HEK293 (cell line): ENCODE measurements around the gene RER1.

Experiments
- CTCF ChIA-PET: fragments of 350-600 bp; formaldehyde crosslinking; extraction: SDS; loops from one replicate; lab custom pipeline; 2021; ENCODE audit warnings: antibody characterized with exemption; lab: Yijun Ruan, JAX
- POLR2A ChIA-PET: fragments of 300-600 bp; formaldehyde crosslinking; extraction: SDS; loops from one replicate; lab custom pipeline; 2020; ENCODE audit warnings: antibody characterized with exemption, inconsistent platforms; lab: Yijun Ruan, JAX
- H3K27ac ChIP-seq: fragments of 200-500 bp; sonication (Bioruptor generic); 2 replicates; pipeline ENCODE4 v1.5.1; 2014; ENCODE audit warnings: low read depth, low read length, control low read depth, inconsistent platforms; ENCODE audit errors: extremely low read depth
- H3K36me3 ChIP-seq, 2 experiments: fragments of 200-500 bp in 1 of 2; sonication (Bioruptor generic) in 1 of 2; 1 replicate in 1 of 2; 2 replicates in 1 of 2; pipeline ENCODE4 v1.5.1; 2014 to 2017; ENCODE audit warnings: inconsistent platforms in 2 of 2, low read length in 2 of 2; ENCODE audit not compliant: control insufficient read depth in 2 of 2, insufficient read depth in 1 of 2
- H3K4me1 ChIP-seq: fragments of 200-500 bp; sonication (Bioruptor generic); 2 replicates; pipeline ENCODE4 v1.5.1; 2014; ENCODE audit warnings: mild to moderate bottlenecking, low read length, inconsistent platforms; ENCODE audit not compliant: control insufficient read depth, insufficient read depth
- H3K4me3 ChIP-seq: 2 replicates; pipeline ENCODE4 v1.5.1; 2011; ENCODE audit warnings: low read depth, mild to moderate bottlenecking, control low read depth, low read length, moderate library complexity
- H3K9me3 ChIP-seq: fragments of 200-500 bp; sonication (Bioruptor generic); 2 replicates; pipeline ENCODE4 v1.5.1; 2014; ENCODE audit warnings: low read depth, low read length, inconsistent platforms; ENCODE audit not compliant: control insufficient read depth, insufficient read depth
- CTCF ChIP-seq: fragments of 450-650 bp; formaldehyde crosslinking; IDR thresholded peaks from 2 replicates; pipeline ENCODE4 v1.5.1; 2016; ENCODE audit warnings: missing biosample characterization, missing genetic modification characterization
- GLIS2 ChIP-seq: fragments of 450-650 bp; formaldehyde crosslinking; IDR thresholded peaks from 2 replicates; pipeline ENCODE4 v1.5.1; 2016; ENCODE audit warnings: missing biosample characterization, missing genetic modification characterization
- HIC1 ChIP-seq: fragments of 450-650 bp; formaldehyde crosslinking; IDR thresholded peaks from 2 replicates; pipeline ENCODE4 v1.5.1; 2016; ENCODE audit warnings: missing biosample characterization, missing genetic modification characterization
- TSHZ1 ChIP-seq: fragments of 450-650 bp; formaldehyde crosslinking; IDR thresholded peaks from 2 replicates; pipeline ENCODE4 v1.5.1; 2016; ENCODE audit warnings: missing biosample characterization, missing genetic modification characterization, borderline replicate concordance
- YY1 ChIP-seq: fragments of 450-650 bp; formaldehyde crosslinking; IDR thresholded peaks from 2 replicates; pipeline ENCODE4 v1.5.1; 2018; ENCODE audit warnings: missing biosample characterization, missing genetic modification characterization
- ZIC2 ChIP-seq: fragments of 450-650 bp; formaldehyde crosslinking; IDR thresholded peaks from 2 replicates; pipeline ENCODE4 v1.5.1; 2016; ENCODE audit warnings: missing biosample characterization, missing genetic modification characterization
- ZNF140 ChIP-seq: fragments of 450-650 bp; formaldehyde crosslinking; IDR thresholded peaks from 2 replicates; pipeline ENCODE4 v1.5.1; 2016; ENCODE audit warnings: missing biosample characterization, missing genetic modification characterization
- ZNF19 ChIP-seq: fragments of 450-650 bp; formaldehyde crosslinking; IDR thresholded peaks from 2 replicates; pipeline ENCODE4; 2016; ENCODE audit warnings: missing biosample characterization, missing genetic modification characterization, low read depth
- ZNF274 ChIP-seq, 2 experiments: fragments of 200-500 bp in 1 of 2; fragments of 450-650 bp in 1 of 2; sonication (Bioruptor generic) in 1 of 2; formaldehyde crosslinking in 1 of 2; IDR thresholded peaks; 2 replicates each; pipeline versions ENCODE4 v1.5.1 to v1.6.1; 2014 to 2016; ENCODE audit warnings: borderline replicate concordance in 1 of 2, inconsistent platforms in 1 of 2, low read length in 1 of 2, missing biosample characterization in 1 of 2, missing genetic modification characterization in 1 of 2
- ZNF404 ChIP-seq: fragments of 450-650 bp; formaldehyde crosslinking; IDR thresholded peaks from 2 replicates; pipeline ENCODE4 v1.5.1; 2017; ENCODE audit warnings: missing biosample characterization, missing genetic modification characterization
- ZNF530 ChIP-seq: fragments of 450-650 bp; formaldehyde crosslinking; IDR thresholded peaks from 2 replicates; pipeline ENCODE4 v1.5.1; 2016; ENCODE audit warnings: low read depth, missing biosample characterization, missing genetic modification characterization
- ZNF585B ChIP-seq: fragments of 450-650 bp; formaldehyde crosslinking; IDR thresholded peaks from 2 replicates; pipeline ENCODE4 v1.5.1; 2016; ENCODE audit warnings: missing biosample characterization, missing genetic modification characterization
- ZNF600 ChIP-seq: fragments of 450-650 bp; formaldehyde crosslinking; IDR thresholded peaks from 2 replicates; pipeline ENCODE4 v1.5.1; 2016; ENCODE audit warnings: missing biosample characterization, missing genetic modification characterization
- ZNF76 ChIP-seq: fragments of 450-650 bp; formaldehyde crosslinking; IDR thresholded peaks from 2 replicates; pipeline ENCODE4; 2016; ENCODE audit warnings: low read depth, missing biosample characterization, missing genetic modification characterization, borderline replicate concordance
- ZNF768 ChIP-seq: fragments of 450-650 bp; formaldehyde crosslinking; IDR thresholded peaks from 2 replicates; pipeline ENCODE4 v1.5.1; 2018; ENCODE audit warnings: missing biosample characterization, mild to moderate bottlenecking, missing genetic modification characterization
- ZSCAN4 ChIP-seq: fragments of 450-650 bp; formaldehyde crosslinking; IDR thresholded peaks from 2 replicates; pipeline ENCODE4 v1.5.1; 2017; ENCODE audit warnings: missing biosample characterization, missing genetic modification characterization
- ZXDB ChIP-seq: fragments of 450-650 bp; formaldehyde crosslinking; IDR thresholded peaks from 2 replicates; pipeline ENCODE4 v1.5.1; 2016; ENCODE audit warnings: missing biosample characterization, missing genetic modification characterization

The RER1 gene

GRCh38 chr1:2382621-2383361, 8.8 kb upstream of the RER1 start:
- ChIA-PET CTCF (interaction anchor here (0.6 to 6.0 kb wide), 22 partner anchors 8 to 288 kb away, joined by 3 to 105 read pairs (median 4); partner anchors contain the start of genes FAAP20, MORN1 and RER1), POLR2A (interaction anchor here (0.7 to 1.9 kb wide), 7 partner anchors 9 to 193 kb away, joined by 3 to 24 read pairs (median 4); partner anchors contain the start of genes FAAP20, MORN1 and RER1)
- H3K36me3 ChIP-seq: peaks cover 0 to 27% of the 10 kb centered on the region in 2 experiments; a peak in 1 of 3 replicates
- H3K4me3 ChIP-seq: no peak overlapping the region
- no peak overlapping the region for H3K27ac ChIP-seq
- no peaks in the 10 kb centered on the region for H3K4me1 ChIP-seq
- H3K9me3 ChIP-seq: no peaks in the 10 kb centered on the region
- TF ChIP-seq TSHZ1 (tag by site-specific recombination) (no peak), YY1 (no peak), GLIS2 (tag by site-specific recombination) (peak; percentile 30; the same call in 1 of the 2 replicates), CTCF (tag by site-specific recombination) (peak; percentile 72), ZSCAN4 (tag by site-specific recombination) (no peak), ZNF140 (tag by site-specific recombination) (no peak), HIC1 (peak; percentile 55; the same call in 1 of the 2 replicates), ZNF76 (tag by site-specific recombination) (no peak)

GRCh38 chr1:2383576-2383975, 8.1 kb upstream of the RER1 start:
- TF ChIP-seq ZNF274 (IDR thresholded peaks at IDR 0.05; ENCODE audit: low read length) (no peak), ZNF274 (tag by site-specific recombination; IDR thresholded peaks at IDR 0.05; ENCODE audit: borderline replicate concordance) (no peak), ZNF404 (tag by site-specific recombination) (no peak), ZNF530 (tag by site-specific recombination) (no peak), ZNF600 (tag by site-specific recombination) (no peak), ZNF768 (tag by site-specific recombination) (no peak), ZIC2 (tag by site-specific recombination) (no peak), ZNF19 (tag by site-specific recombination) (no peak), ZXDB (tag by site-specific recombination) (no peak), ZNF585B (tag by site-specific recombination) (no peak)
- TF ChIP-seq, all 188 proteins: peak for 0
- Histone ChIP-seq H3K36me3 (peaks cover 0 to 34% of the 10 kb centered on the region in 2 experiments; a peak in 1 of 3 replicates), H3K9me3 (no peaks in the 10 kb centered on the region), H3K4me1 (no peaks in the 10 kb centered on the region), H3K27ac (no peak overlapping the region), H3K4me3 (no peak overlapping the region)
- ChIA-PET POLR2A (interaction anchor here (1.4 kb wide), 2 partner anchors 69 to 156 kb away, joined by 3 read pairs; partner anchors contain the start of gene SKI), CTCF (interaction anchor here (0.6 to 6.0 kb wide), 6 partner anchors 14 to 289 kb away, joined by 3 to 105 read pairs (median 4); partner anchors contain the start of gene FAAP20)
